Bone marrow (tissue), 2 donors: ENCODE measurements around the gene GPHN.
"Not testable (repeated sequence)": the region's sequence is repeated elsewhere in the genome, so short reads cannot be mapped to it uniquely, and the experiment has no call there.

ENCODE experiments used
- DNase-seq, 2 donors: peaks; one replicate each; lab custom pipeline; 2025; lab: John Stamatoyannopoulos, UW

The GPHN gene

DNA sequence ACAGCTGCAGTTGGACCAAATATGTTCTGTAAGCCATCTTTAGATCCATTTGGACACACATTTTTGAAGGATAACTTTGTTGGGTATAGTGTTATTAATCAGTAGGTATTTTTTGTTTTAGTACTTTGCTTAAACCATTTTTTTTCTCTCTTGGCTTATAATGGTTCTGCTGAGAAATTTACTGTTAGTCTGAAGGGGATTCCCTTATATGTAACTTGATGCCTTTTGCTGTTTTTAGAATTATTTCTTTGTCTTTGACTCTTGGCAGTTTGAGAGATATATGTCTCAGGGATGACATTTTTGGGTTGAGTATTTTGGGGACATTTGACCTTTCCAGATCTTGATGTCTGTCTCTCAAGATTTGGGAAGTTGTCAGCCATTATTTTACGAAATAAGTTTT, 169.8 kb downstream of the GPHN start:
- no peak for DNase-seq

DNA sequence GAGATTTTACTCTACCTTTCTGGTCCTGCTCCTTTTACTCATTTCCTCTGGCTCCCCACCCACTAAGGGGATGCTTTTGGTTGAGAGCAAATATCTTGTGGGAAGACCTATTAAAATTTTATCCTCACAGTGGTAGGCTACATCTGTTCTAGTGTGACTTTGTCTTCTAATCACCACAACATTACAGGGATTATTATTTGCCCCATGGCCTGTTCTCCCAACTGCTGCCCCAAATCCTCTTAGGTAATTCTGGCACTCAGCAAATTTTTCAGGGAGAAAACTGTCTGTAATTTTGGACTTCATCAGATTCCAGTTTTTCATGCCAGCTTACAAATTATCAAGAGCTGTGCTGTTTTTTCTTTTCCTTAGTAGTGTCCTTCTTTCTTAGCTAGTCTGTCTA, 172.3 kb downstream of the GPHN start:
- DNase-seq: no peak

DNA sequence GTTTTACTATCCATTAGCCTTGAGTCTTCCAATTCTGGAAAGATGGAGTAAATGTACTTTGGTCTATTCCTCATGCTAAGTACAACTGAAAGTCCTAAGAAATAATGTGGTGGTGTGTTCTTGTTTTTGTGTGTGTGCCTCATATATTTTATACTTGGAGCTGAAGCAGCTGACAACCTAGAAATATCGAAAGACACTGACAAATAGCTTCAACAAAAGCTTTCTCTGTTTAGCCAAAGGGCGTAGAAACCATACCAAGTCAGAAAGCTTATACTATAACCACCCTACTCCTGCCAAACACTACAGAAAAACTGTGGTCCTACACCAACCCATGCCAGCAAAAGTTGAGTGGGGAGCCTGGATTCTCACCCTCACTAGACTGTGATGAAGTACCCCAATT, 188.4 kb downstream of the GPHN start:
- no peak for DNase-seq

DNA sequence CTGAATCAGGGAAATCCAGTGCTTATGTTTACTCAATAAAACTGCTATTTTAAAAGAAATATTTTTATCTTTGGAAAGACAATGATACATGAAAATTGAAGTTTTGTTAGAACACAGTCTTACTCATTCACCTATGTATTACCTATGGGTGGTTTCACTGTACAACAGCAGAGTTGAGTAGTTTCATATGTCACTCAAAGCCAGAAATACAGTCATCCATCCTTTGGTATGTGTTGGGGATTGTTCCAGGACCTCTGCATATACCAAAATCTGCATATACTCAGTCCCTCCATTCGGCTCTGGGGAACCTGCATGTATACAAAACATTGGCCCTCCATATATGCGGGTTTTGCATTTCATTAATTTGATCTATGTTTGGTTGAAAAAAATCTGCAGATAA, 190.6 kb downstream of the GPHN start:
- no peak for DNase-seq

DNA sequence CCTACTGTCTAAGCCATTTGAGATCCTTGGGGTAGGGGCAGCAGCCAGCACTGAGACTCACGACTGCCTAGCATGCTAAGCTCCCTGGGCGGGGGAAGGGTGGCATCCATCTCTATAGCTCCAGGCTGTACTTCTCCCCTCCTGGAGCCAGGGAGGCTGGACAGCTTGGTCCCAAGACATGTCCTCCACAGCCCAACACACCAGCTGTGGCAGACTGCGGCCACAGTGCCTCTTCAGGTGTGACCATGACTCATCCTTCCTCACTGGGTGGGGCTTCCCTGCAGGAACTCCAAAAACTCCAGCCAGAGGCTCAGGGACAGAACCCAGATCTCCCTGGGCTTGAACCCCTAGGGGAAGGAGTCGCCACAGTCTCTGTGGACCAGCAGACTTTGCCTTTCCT, 193.9 kb downstream of the GPHN start:
- DNase-seq: no peak

DNA sequence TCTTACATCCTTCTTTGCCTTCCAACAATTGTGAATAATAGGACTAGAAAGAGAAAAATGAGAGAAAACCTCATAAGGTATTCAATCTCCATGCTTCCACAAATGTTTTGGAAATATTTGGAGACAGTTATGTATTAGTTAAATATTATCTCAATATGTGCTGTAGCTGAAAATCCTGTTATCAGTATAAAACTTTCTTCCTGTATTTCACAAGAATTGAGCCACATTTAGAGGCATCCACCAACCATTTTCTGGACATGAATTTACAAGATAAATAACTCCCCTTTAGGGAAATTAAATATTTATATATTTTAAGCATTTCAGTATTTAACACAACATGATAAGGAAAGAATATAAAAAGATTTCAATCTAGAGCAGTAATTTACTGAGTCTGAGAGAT, 200.3 kb downstream of the GPHN start:
- no peak for DNase-seq

DNA sequence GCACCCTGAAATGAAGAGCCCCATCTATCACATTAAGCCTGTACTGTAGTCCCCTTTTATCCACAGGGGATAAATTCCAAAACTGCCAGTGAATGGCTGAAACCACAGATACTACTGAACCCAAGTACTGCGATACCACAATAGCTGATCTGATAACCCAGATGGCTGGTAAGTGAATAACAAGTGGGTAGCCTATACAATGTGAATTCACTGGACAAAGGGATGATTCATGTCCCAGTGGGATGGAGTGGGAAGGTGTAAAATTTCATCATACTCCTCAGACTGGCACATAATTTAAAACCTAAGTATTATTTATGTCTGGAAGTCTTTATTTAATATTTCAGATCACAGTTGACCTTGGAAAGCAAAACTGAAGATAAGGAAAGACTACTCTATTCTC, 201.3 kb downstream of the GPHN start:
- no peak for DNase-seq

DNA sequence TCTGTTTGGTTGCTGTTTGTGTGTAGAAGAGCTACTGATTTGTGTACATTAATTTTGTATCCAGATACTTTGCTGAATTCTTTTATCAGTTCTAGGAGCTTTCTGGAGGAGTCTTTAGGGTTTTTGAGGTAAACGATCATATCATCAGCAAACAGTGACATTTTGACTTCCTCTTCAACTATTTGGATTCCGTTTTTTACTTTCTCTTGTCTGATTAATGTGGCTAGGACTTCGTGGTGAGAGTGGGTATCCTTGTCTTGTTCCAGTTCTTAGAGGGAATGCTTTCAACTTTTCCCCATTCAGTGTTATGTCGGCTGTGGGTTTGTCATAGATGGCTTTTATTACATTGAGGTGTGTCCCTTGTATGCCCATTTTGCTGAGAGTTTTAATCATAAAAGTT, 206.3 kb downstream of the GPHN start:
- DNase-seq: not testable (repeated sequence)

DNA sequence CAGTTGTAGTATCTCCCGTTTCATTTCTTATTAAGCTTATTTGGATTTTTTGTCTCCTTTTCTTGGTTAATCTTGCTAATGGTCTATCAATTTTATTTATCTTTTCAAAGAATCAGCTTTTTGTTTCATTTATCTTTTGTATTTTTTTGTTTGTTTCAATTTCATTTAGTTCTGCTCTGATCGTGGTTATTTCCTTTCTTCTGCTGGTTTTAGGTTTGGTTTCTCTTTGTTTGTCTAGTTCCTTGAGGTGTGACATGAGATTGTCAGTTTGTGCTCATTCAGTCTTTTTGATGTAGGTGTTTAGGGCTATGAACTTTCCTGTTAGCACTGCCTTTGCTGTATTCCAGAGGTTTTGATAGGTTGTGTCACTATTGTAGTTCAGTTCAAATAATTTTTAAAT, 207.4 kb downstream of the GPHN start:
- not testable (repeated sequence) for DNase-seq

DNA sequence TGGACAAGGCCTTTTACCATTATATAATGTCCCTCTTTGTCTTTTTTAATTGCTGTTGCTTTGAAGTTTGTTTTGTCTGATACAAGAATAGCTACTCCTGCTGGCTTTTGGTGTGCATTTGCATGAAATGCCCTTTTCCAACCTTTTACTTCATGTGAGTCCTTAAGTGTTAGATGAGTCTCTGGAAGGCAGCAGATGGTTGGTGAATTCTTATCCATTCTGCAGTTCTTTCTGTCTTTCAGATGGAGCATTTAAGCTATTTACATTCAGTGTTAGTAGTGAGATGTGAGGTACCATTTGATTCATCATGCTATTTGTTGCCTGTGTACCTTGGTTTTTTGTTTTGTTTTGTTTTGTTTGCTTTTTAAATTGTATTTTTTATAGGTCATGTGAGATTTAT, 208.3 kb downstream of the GPHN start:
- no peak for DNase-seq

DNA sequence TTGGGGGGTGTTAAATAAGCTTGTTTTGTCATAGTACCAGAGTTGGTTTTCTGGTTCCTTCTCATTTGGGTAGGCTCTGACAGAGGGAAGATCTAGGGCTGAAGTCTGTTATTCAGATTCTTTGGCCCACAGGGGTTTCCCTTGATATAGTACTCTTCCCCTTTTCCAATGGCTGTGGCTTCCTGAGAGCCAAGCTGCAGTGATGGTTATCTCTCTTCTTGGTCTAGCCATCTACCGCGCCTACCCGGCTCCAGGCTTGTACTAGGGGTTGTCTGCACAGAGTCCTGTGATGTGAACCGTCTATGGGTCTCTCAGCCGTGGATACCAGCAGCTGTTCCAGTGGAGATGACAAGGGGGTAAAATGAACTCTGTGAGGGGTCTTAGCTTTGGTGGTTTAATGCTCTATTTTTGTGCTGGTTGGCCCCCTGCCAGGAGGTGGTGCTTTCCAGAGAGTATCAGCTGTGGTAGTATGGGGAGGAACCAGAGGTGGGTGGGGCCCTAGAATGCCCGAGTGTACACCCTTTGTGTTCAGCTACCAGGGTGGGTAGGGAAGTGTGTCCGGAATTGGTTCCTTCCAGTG, 209.7 kb downstream of the GPHN start:
- DNase-seq: no peak

DNA sequence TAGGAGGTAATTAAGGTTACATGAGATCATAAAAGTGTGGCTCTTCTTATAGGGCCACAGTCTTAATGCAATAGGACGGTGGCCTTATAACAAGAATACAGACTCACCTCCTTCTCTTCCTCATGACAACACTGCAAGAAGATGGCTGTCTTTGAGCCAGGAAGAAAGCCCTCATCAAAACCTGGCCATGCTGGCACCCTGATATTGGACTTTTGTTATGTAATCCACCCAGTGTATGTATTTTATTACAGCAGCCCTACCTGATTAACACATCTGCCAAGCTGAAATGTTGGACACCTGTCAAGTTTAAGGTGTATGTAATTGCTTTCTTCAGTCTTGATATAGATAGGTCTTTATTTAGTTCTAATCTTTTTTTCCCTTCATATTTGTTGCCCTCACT, 217.0 kb downstream of the GPHN start:
- DNase-seq: no peak

DNA sequence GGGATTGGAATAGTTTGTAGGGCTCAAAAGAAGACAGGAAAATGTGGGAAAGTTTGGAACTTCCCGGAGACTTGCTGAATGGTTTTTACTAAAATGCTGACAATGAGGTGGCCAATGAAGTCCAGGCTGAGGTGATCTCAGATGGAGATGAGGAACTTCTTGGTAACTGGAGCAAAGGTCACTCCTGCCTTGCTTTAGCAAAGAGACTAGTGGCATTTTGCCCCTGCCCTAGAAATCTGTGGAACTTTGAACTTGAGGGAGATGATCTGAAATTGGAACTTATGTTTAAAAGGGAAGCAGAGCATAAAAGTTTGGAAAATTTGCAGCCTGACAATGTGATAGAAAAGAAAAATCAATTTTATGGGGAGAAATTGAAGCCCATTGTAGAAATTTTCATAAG, 223.4 kb downstream of the GPHN start:
- DNase-seq: not testable (repeated sequence)

DNA sequence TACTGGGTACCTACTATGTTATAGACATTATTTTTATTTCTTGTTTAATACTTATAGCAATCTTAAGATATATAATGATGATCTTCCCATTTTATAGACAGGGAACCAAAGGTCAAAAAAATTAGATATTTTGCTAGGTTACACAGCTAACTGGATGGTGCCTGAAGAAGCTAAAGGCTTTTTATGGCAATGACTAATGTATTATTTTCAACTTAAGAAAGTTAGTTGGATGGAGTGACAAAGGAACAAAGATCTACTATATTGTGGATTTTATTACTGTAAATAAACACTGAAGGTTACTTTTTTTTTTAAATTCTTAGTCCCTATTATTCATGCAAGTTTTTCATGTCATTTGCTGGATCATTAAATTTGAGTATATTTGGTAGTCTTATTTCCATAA, 227.9 kb downstream of the GPHN start:
- no peak for DNase-seq

DNA sequence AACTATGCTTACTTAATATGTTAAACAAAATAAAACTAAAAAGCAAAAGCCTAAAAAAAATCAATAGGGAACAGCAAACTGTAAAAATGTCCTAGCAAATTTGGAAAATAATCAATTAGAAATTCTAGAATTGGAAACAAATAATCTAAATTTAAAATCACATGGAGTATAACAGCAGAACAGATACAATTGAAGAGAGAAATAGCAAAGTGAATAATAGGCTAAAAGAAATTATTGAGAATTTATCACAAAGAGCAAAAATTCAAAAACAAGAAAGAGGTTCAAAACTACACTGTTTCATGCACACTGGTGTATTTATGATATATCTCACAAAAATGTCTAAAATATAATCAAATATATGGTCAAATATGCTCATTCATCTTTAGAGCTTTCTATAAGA, 231.9 kb downstream of the GPHN start:
- no peak for DNase-seq

DNA sequence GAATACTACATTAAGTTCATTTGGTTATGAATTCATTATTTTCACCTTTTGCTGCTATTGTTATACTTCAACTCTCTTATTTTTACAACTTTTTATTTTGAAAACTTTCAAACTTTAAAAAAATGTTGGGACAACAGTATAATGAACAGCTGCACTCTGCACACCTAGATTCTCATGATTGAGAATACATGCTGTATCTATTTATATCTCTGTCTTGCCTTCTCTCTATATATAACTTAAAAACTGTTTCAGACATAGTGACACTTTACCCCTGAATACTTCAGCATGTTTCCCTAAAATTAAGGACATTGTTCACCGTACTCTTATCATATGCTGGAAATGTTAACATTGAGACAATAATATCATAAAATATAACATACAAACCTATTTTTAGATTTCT, 237.1 kb downstream of the GPHN start:
- no peak for DNase-seq

DNA sequence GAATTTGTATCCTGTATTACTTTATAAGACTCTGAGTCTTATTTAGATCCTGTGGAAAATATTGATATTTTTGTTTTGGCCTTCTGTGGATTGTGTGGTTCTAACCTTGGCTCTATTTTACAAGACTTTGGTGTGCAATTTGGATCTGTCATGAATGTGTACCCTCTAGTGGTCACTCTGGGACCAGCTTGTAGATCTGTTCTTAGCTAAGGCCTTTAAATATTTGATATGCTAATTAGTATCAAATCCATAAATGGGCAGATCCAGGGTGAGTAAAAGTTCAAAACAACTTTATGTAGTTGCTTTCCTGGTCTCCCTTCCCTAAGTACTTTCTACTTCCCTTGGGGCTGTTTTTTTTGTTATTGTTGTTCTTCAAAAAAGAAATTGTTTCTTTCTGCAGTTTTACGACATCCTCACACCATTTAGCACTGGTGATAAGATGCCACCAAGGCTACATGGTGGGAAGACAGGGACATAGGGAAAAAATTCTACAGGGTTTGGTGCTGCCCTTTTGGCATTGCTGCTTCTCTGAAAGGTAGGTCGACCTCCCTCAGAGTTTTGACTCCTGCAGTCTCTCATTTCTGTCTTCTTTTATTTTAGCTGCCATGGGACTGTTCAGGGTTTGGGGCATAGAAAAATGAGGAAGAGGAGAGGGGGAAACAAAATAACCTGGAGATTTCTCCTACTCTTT, 238.5 kb downstream of the GPHN start:
- DNase-seq: no peak

DNA sequence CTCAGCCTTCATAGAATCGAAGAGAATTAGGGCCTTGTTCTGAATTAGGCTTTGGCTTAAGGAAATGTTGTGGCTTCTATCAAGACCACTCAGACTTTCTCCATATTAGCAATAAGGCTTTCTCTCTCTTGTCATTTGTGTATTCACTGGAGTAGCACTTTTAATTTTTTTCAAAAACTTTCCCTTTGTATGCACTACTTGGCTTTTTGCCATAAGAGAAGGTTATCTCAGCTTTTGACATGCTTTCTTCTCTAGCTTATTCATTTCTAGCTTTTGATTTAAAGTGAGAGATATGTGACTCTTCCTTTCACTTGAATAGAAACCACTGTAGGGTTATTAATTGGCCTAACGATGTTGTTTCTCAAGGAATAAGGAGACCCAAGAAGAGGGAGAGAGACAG, 244.2 kb downstream of the GPHN start:
- no peak for DNase-seq

DNA sequence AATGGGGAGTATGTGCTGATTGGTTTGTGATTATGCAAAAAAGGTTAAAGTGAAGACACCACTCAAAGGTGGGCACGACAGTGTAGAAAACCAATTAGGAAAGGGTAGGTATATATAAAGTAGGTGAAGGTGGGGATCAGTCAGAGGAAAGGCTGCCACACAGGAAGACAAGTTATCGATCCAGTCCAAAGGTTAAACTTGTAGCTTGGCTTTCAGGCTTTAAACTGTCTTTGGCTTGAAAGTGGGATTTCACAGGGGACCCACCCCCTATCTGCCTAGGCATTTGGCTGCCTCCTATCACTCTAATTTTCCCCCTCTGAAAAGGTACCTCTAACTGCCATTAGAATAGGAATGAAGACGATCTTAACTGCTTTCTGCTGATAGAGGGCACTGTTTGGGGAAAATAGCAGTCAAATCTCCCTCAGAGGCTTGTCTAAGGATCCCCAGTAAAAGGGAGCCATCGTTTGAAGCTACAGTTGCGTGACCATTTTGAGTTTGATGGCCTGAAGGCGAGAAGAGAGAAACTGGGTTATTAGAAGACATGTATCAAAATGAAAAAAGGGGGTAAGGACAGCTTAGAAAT, 250.2 kb downstream of the GPHN start:
- DNase-seq: no peak

DNA sequence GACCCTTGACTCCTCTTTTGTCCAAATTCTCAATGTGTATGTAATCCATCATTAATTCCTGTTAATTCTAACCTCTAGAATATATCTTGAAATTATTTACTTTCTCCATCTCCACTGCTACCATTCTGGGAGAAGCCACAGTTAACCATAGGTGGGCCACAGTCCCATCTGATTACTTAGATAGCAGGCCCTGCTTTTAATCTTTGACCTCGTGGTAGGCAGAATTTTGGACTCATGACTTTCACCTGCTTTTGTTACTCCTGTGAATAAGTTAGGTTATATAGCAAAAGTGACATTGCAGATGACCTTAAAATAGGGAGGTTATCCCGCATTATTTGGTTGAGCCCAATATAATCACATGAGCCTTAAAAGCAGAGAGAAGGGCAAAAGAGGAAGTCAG, 264.2 kb downstream of the GPHN start:
- DNase-seq: no peak

DNA sequence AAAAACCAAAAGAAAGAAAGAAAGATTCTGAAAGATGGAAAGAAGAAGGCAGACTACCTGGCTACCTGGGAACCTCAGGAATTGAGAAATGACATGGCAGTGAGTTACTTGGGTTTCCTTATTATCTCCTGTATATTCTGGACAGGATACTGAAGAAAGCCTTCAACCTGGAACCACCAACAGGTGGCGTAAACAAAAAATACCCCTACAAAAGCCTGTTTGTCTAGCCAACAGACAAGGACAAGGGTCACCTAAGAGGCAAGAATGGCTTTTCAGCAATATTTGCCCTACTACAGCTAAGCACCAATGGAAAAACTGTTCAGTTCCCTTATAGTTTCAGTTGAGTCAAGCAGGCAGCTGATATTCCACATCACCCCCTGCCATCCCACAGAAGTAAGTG, 274.9 kb downstream of the GPHN start:
- no peak for DNase-seq

DNA sequence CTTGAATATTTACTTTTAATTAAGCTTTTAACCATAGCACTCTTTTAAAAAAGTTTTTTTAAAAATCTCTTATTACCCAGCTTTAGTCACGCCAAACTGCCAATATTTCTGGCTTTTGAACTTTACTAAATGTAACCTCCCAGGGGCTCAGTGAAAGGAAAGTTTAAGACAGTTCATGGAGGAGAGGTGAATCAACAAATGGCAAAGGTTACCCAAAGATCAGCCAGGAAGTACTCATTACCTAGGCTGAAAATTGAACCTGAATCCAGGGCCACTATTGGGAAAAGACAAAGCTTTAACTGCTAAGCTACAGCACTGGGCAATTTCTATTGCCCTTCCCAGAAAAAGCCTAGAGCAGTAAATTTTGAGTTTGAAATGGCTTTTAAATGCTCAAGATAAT, 282.2 kb downstream of the GPHN start:
- no peak for DNase-seq

DNA sequence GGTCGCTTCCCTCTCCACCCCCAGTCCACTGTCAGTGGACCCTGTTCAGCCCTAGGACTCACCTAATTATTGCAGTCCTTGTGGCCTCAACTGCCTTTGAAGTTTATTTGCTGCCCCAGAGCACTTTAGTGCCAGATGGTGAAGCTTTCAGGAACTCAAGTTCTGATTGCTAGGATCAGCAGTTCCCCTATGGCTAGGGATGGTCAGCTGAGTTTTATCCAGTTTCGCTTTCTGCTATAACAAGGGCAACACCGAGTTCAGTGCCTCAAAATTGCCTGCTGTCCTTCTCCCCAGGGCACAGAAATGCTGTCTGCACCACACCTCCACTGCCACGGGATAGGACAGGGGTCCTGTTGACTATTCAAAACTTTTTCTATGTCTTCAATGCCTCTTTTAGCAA, 295.0 kb downstream of the GPHN start:
- no peak for DNase-seq

DNA sequence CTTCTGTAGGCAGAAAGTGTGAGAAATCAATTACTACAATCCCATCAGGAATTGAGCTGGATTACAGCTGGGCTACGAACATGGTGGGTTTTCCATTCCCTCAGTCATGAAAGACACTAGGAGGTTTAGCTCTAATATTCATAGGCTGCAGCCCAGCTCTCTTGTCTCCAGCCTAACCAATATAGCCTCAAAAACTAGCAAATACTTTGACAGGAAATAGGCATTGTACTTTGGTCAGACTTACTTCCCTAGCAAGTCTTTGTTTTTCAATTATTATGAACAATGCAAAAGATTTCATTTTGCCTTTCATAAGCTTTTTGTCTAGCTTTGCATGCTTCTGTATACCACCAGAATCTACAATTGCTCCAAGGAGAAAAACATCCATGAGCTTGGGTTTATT, 296.2 kb downstream of the GPHN start:
- no peak for DNase-seq
